Stimulated activated CD8-positive, alpha-beta memory T cell treated with anti-CD3 and anti-CD28 coated beads, Interleukin-12 subunit alpha, Interleukin-12 subunit beta, amount 100 ng/mL, for 4 hours (primary cell): ENCODE measurements around the gene FOXJ2.
A peak's percentile ranks its signal among the peaks of the same experiment; 100 is the strongest.
"Not testable (repeated sequence)": the region's sequence is repeated elsewhere in the genome, so short reads cannot be mapped to it uniquely, and the experiment has no call there.

Source experiments
- DNase-seq: peaks from one replicate; pipeline ENCODE4 v3.0.0-alpha.2; 2020; ENCODE audit warnings: low read depth

The FOXJ2 gene

GRCh38 chr12:8065991-8066594 is 33.6 kb downstream of the FOXJ2 start, which contains the start of gene C3AR1:
C3AR1 (minus strand) TSS chr12:8066359; CDS start chr12:8060185, 6,174 bp downstream.
- DNase-seq: no peak

GRCh38 chr12:8069582-8069981 is 37.1 kb downstream of the FOXJ2 start:
- no peak for DNase-seq

GRCh38 chr12:8071820-8072219 is 39.3 kb downstream of the FOXJ2 start:
- not testable (repeated sequence) for DNase-seq

GRCh38 chr12:8075935-8076334 is 43.4 kb downstream of the FOXJ2 start:
- no peak for DNase-seq

GRCh38 chr12:8076366-8076765 is 43.9 kb downstream of the FOXJ2 start:
- no peak for DNase-seq

GRCh38 chr12:8077207-8077606 is 44.7 kb downstream of the FOXJ2 start:
- no peak for DNase-seq

GRCh38 chr12:8078398-8078797 is 45.9 kb downstream of the FOXJ2 start:
- DNase-seq: peak; percentile 32

- no peak for DNase-seq
Measured at GRCh38 chr12:8078916-8079315, 46.4 kb downstream of the FOXJ2 start.

- DNase-seq: no peak
Measured at GRCh38 chr12:8080120-8080519, 47.6 kb downstream of the FOXJ2 start.

GRCh38 chr12:8081251-8081920 is 48.9 kb downstream of the FOXJ2 start:
- no peak for DNase-seq

- no peak for DNase-seq
Measured at GRCh38 chr12:8082808-8083100, 50.2 kb downstream of the FOXJ2 start.

- not testable (repeated sequence) for DNase-seq
Measured at GRCh38 chr12:8084351-8084750, 51.8 kb downstream of the FOXJ2 start.

GRCh38 chr12:8087666-8088065 is 55.1 kb downstream of the FOXJ2 start:
- DNase-seq: no peak

GRCh38 chr12:8088574-8088973 is 56.1 kb downstream of the FOXJ2 start:
- peak; percentile 10 for DNase-seq

- DNase-seq: not testable (repeated sequence)
Measured at GRCh38 chr12:8089277-8089676, 56.8 kb downstream of the FOXJ2 start.

- no peak for DNase-seq
Measured at GRCh38 chr12:8089716-8090115, 57.2 kb downstream of the FOXJ2 start.

GRCh38 chr12:8093291-8093690 is 60.8 kb downstream of the FOXJ2 start:
- no peak for DNase-seq

- DNase-seq: no peak
Measured at GRCh38 chr12:8096281-8096915, 63.9 kb downstream of the FOXJ2 start.

GRCh38 chr12:8099235-8099634 is 66.7 kb downstream of the FOXJ2 start:
- no peak for DNase-seq
